GM12878 (cell line): ENCODE data around the gene NDUFC2. TPM values are rescaled to one million over a fixed set of nuclear protein-coding genes. Genes with fewer than 3 reads are reported as not detected.

ENCODE experiments used
- ATAC-seq: fragments of 200-7000 bp; cut with Tn5 transposase; 3 replicates; pipeline ENCODE4 v1.9.1; 2020; ENCODE audit warnings: mild to moderate bottlenecking, moderate library complexity
- BruUV-seq: library from RNA; stranded (reverse); fragments of 400-500 nt; replicated peaks from 2 replicates; lab custom pipeline; 2021; lab: Mats Ljungman, UMichigan
- CTCF ChIA-PET: fragments of 300-600 bp; sonication (Branson Sonifier 250); formaldehyde crosslinking; extraction: SDS; loops from one replicate; lab custom pipeline; 2021; ENCODE audit warnings: inconsistent platforms; lab: Yijun Ruan, JAX
- POLR2A ChIA-PET: fragments of 350-600 bp; formaldehyde crosslinking; extraction: SDS; loops from one replicate; lab custom pipeline; 2021; ENCODE audit warnings: inconsistent platforms; lab: Charles Lee
- RAD21 ChIA-PET: fragments of 300-600 bp; sonication (Branson Sonifier 250); formaldehyde crosslinking; loops from one replicate; lab custom pipeline; 2023; ENCODE audit warnings: antibody characterized with exemption; ENCODE audit not compliant: unreplicated experiment; lab: Charles Lee
- SMC1A ChIA-PET: fragments of 300-600 bp; sonication (Branson Sonifier 250); formaldehyde crosslinking; loops from one replicate; lab custom pipeline; 2023; ENCODE audit not compliant: unreplicated experiment, uncharacterized antibody; lab: Charles Lee
- DNase-seq: peaks from one replicate; pipeline ENCODE4 v3.0.0-alpha.2; 2011; ENCODE audit warnings: low read depth, low spot score
- FAIRE-seq: peaks from 3 replicates; lab custom pipeline; 2011; peaks lifted over from hg19 to GRCh38; lab: Jason Lieb, UNC
- H2AFZ ChIP-seq: 2 replicates; pipeline ENCODE4 v1.6.0; 2011; ENCODE audit warnings: low read depth, low read length, control low read depth; ENCODE audit not compliant: control insufficient read depth
- H3K27ac ChIP-seq: 2 replicates; pipeline ENCODE4 v1.5.1; 2011; ENCODE audit warnings: control low read depth; ENCODE audit not compliant: control insufficient read depth, insufficient read depth
- H3K27me3 ChIP-seq, 2 experiments: replicated peaks in 1 of 2; 2 replicates each; pipeline versions ENCODE4 v1.6.0 to v1.6.1; 2011; ENCODE audit warnings: low read length in 1 of 2; ENCODE audit not compliant: control insufficient read depth in 2 of 2, insufficient read depth in 2 of 2
- H3K36me3 ChIP-seq, 2 experiments: 2 replicates each; pipeline ENCODE4 v1.5.1; 2011; ENCODE audit warnings: low read length in 1 of 2; ENCODE audit not compliant: control insufficient read depth in 2 of 2, insufficient read depth in 2 of 2
- H3K4me1 ChIP-seq: 2 replicates; pipeline ENCODE4 v1.6.1; 2011; ENCODE audit warnings: mild to moderate bottlenecking, low read length, moderate library complexity, mixed read lengths; ENCODE audit not compliant: control insufficient read depth, insufficient read depth
- H3K4me2 ChIP-seq: 2 replicates; pipeline ENCODE4 v1.6.0; 2011; ENCODE audit warnings: control low read depth; ENCODE audit not compliant: control insufficient read depth, insufficient read depth
- H3K4me3 ChIP-seq: fragments of 200-600 bp; sonication (generic); 2 replicates; pipeline ENCODE4 v1.5.1; 2016
- H3K79me2 ChIP-seq: 2 replicates; pipeline ENCODE4 v1.6.0; 2011; ENCODE audit warnings: low read length; ENCODE audit not compliant: control insufficient read depth, insufficient read depth
- H3K9ac ChIP-seq: 2 replicates; pipeline ENCODE4 v1.8.0; 2011; ENCODE audit warnings: low read length, control low read depth, mixed read lengths; ENCODE audit not compliant: control insufficient read depth, insufficient read depth
- H3K9me3 ChIP-seq: replicated peaks from 3 replicates; pipeline ENCODE4 v1.5.1; 2011; ENCODE audit warnings: mild to moderate bottlenecking, low read length; ENCODE audit not compliant: control insufficient read depth, insufficient read depth
- H4K20me1 ChIP-seq: 2 replicates; pipeline ENCODE4 v1.6.0; 2011; ENCODE audit not compliant: control insufficient read depth, insufficient read depth
- BCL3 ChIP-seq: IDR thresholded peaks from 2 replicates; pipeline ENCODE4 v1.6.1; 2011; ENCODE audit warnings: borderline replicate concordance, low read depth, mild to moderate bottlenecking, moderate library complexity, low read length; ENCODE audit not compliant: insufficient read depth, poor library complexity, severe bottlenecking
- CBX3 ChIP-seq: fragments of 200-600 bp; sonication (generic); IDR thresholded peaks from 2 replicates; pipeline ENCODE4 v1.6.1; 2016; ENCODE audit warnings: low read depth, borderline replicate concordance
- CHD4 ChIP-seq: fragments of 200-600 bp; sonication (generic); IDR thresholded peaks from 2 replicates; pipeline ENCODE4 v1.6.1; 2016; ENCODE audit warnings: mild to moderate bottlenecking
- DPF2 ChIP-seq: fragments of 450-650 bp; IDR thresholded peaks from 2 replicates; pipeline ENCODE4 v1.6.1; 2017; ENCODE audit warnings: mild to moderate bottlenecking
- E4F1 ChIP-seq: fragments of 450-650 bp; IDR thresholded peaks from 2 replicates; pipeline ENCODE4 v1.6.1; 2018; ENCODE audit warnings: borderline replicate concordance, mild to moderate bottlenecking; ENCODE audit not compliant: partially characterized antibody
- JUNB ChIP-seq: IDR thresholded peaks from 2 replicates; pipeline ENCODE4 v1.6.1; 2016; ENCODE audit warnings: antibody characterized with exemption, mild to moderate bottlenecking
- MYC ChIP-seq: IDR thresholded peaks from 2 replicates; pipeline ENCODE4 v1.6.1; 2011; ENCODE audit warnings: mild to moderate bottlenecking, low read length, moderate library complexity, inconsistent platforms; ENCODE audit not compliant: insufficient read depth, insufficient replicate concordance, insufficient read length, severe bottlenecking
- RB1 ChIP-seq: fragments of 450-650 bp; formaldehyde crosslinking; IDR thresholded peaks from 2 replicates; pipeline ENCODE4 v1.6.1; 2017; ENCODE audit warnings: mild to moderate bottlenecking, borderline replicate concordance
- USF1 ChIP-seq: IDR thresholded peaks from 2 replicates; pipeline ENCODE4 v1.6.1; 2011; ENCODE audit warnings: borderline replicate concordance, low read depth, mild to moderate bottlenecking, moderate library complexity, mixed read lengths, low read length; ENCODE audit not compliant: insufficient read depth; ENCODE audit errors: extremely low read length
- YY1 ChIP-seq: IDR thresholded peaks from 2 replicates; pipeline ENCODE4 v1.6.1; 2011; ENCODE audit warnings: low read depth, mild to moderate bottlenecking, low read length
- ZNF622 ChIP-seq: fragments of 450-650 bp; IDR thresholded peaks from 2 replicates; pipeline ENCODE4 v1.6.1; 2017; ENCODE audit warnings: mild to moderate bottlenecking, inconsistent platforms
- WGBS: methylation state at CpG from one replicate; pipeline ENCODE4 v1.1.6; 2016; ENCODE audit warnings: low lambda C conversion rate; ENCODE audit not compliant: insufficient replicate concordance, insufficient coverage; ENCODE audit errors: missing lambda C conversion rate; 5-methylcytosine and 5-hydroxymethylcytosine counted together
- in situ Hi-C: fragments of 300-500 bp; cut with MboI; formaldehyde crosslinking; loops from 9 replicates; pipeline ENCODE4 v1.14.3; 2018; ENCODE audit warnings: mixed read lengths
- intact Hi-C: fragments of 100-400 bp; cut with micrococcal nuclease; formaldehyde crosslinking; loops from one replicate; pipeline ENCODE4 v1.14.2; 2022; ENCODE audit not compliant: unreplicated experiment
- polyA plus RNA-seq, 11 experiments: library from polyadenylated mRNA; depleted of rRNA in 4 of 11; unstranded in 6 of 11; stranded (reverse) in 5 of 11; fragments of >200 nt; fragmentation: Nextera tagmentation in 4 of 11; fragmentation: Illumina TruSeq in 1 of 11; extraction: Ambion mirVana in 4 of 11; extraction: Trizol in 1 of 11; gene quantifications; 1 replicate in 1 of 11; 2 replicates in 10 of 11; pipeline versions ENCODE4 v1.2.1 to v1.2.3, GENCODE V29; 2011 to 2016; ENCODE audit warnings: inconsistent platforms in 2 of 11, missing spikeins in 2 of 11, low read depth in 1 of 11
- total RNA-seq, 4 experiments: library from RNA; depleted of rRNA in 3 of 4; stranded (reverse); fragments of >200 nt in 3 of 4; fragmentation: Illumina TruSeq in 1 of 4; extraction: Trizol in 1 of 4; gene quantifications; 2 replicates each; pipeline versions ENCODE4 v1.2.1 to v1.2.3, GENCODE V29; 2013 to 2021

The NDUFC2 gene
- total and polyA plus RNA-seq, 10 of the 15 experiments (the other 5 are each of a cell fraction or from before 2014, with no cell fraction given), result 103 to 529 (median 192) TPM

GRCh38 chr11:78049348-78049747 is 30.3 kb downstream of the NDUFC2 start (continued):
- TF ChIP-seq JUNB (no peak), ZNF622 (no peak), CBX3 (no peak), USF1 (no peak), CHD4 (no peak), E4F1 (no peak), MYC (no peak)

GRCh38 chr11:78048561-78048960 is 31.1 kb downstream of the NDUFC2 start:
- ATAC-seq (no peak), FAIRE-seq (no peak), DNase-seq (no peak)
- H3K27me3 ChIP-seq, result no peaks in the 10 kb centered on the region
- no peaks in the 10 kb centered on the region for H4K20me1 ChIP-seq
- ChIA-PET SMC1A (interaction anchor here (0.6 kb wide), 1 partner anchor 353 kb away, joined by 3 read pairs; no protein-coding TSS in a partner anchor), CTCF (interaction anchor here (0.6 to 2.3 kb wide), 6 partner anchors 9 to 95 kb away, joined by 3 to 8 read pairs (median 3); no protein-coding TSS in a partner anchor), RAD21 (interaction anchor here (2.1 kb wide), 1 partner anchor 49 kb away, joined by 5 read pairs; no protein-coding TSS in a partner anchor), POLR2A (no interaction called here)
- H3K36me3 ChIP-seq, result no peaks in the 10 kb centered on the region
- H3K79me2 ChIP-seq, result no peaks in the 10 kb centered on the region
- BruUV-seq, result no TSS peak
- no peak overlapping the region for H3K4me2 ChIP-seq
- TF ChIP-seq BCL3 (no peak), RB1 (no peak), YY1 (no peak), DPF2 (no peak)
- H2AFZ ChIP-seq, result no peak overlapping the region
- WGBS, result 62% methylated on average over 3 of the region's 3 CpGs
- no peak overlapping the region for H3K9ac ChIP-seq
- in situ Hi-C loops (no loop called here), intact Hi-C loops (no loop called here)
- H3K27ac ChIP-seq, result no peak overlapping the region
- H3K9me3 ChIP-seq, result no peaks in the 10 kb centered on the region
- H3K4me3 ChIP-seq, result no peak overlapping the region
- H3K4me1 ChIP-seq, result no peaks in the 10 kb centered on the region
